Endodermal cell (in vitro differentiated cells): ENCODE measurements around the gene JAML. TPM values are rescaled to one million over a fixed set of nuclear protein-coding genes. Genes with fewer than 3 reads are reported as not detected.

Experiments
- DNase-seq: peaks from one replicate; pipeline ENCODE4 v3.0.0-alpha.2; 2017
- H3K27ac ChIP-seq: 2 replicates; pipeline ENCODE4 v1.5.1; 2013; ENCODE audit warnings: mild to moderate bottlenecking, low read depth, low read length, moderate library complexity
- H3K27me3 ChIP-seq: 2 replicates; pipeline ENCODE4 v1.6.1; 2013; ENCODE audit warnings: mild to moderate bottlenecking, low read length, moderate library complexity; ENCODE audit not compliant: insufficient read depth, control insufficient read depth, poor library complexity, severe bottlenecking
- H3K36me3 ChIP-seq: 2 replicates; pipeline ENCODE4 v1.7.0; 2013; ENCODE audit warnings: mild to moderate bottlenecking, low read length, moderate library complexity; ENCODE audit not compliant: control insufficient read depth, insufficient read depth
- H3K4me1 ChIP-seq: one replicate; pipeline ENCODE4 v1.7.0; 2013; ENCODE audit warnings: low read length; ENCODE audit not compliant: control insufficient read depth, insufficient read depth
- H3K4me3 ChIP-seq: 2 replicates; pipeline ENCODE4 v1.5.1; 2013; ENCODE audit warnings: mild to moderate bottlenecking, low read length, moderate library complexity
- H3K9ac ChIP-seq: 2 replicates; pipeline ENCODE4 v1.6.1; 2013; ENCODE audit warnings: mild to moderate bottlenecking, low read length, moderate library complexity; ENCODE audit not compliant: poor library complexity, severe bottlenecking; ENCODE audit errors: extremely low read depth
- H3K9me3 ChIP-seq: 2 replicates; pipeline ENCODE4 v1.6.1; 2013; ENCODE audit warnings: mild to moderate bottlenecking, low read length, moderate library complexity; ENCODE audit not compliant: control insufficient read depth
- H3K27ac Mint-ChIP-seq: 2 replicates; pipeline ENCODE4 v1.8.0; 2020; ENCODE audit warnings: mixed read lengths
- H3K27me3 Mint-ChIP-seq: 2 replicates; pipeline ENCODE4 v1.8.0; 2021; ENCODE audit warnings: mild to moderate bottlenecking, mixed read lengths; ENCODE audit not compliant: insufficient read depth
- H3K36me3 Mint-ChIP-seq: 2 replicates; pipeline ENCODE4 v1.8.0; 2020; ENCODE audit warnings: low read depth, mixed read lengths
- H3K4me1 Mint-ChIP-seq: 2 replicates; pipeline ENCODE4 v1.8.0; 2020; ENCODE audit warnings: mixed read lengths
- H3K4me3 Mint-ChIP-seq: 2 replicates; pipeline ENCODE4 v1.8.0; 2020; ENCODE audit warnings: mild to moderate bottlenecking, moderate library complexity, mixed read lengths
- H3K9me3 Mint-ChIP-seq: 2 replicates; pipeline ENCODE4 v1.8.0; 2020; ENCODE audit warnings: mild to moderate bottlenecking, mixed read lengths
- WGBS, 2 experiments: methylation state at CpG; one replicate each; pipeline versions ENCODE4 v1.1.5 to v1.1.7; 2013; ENCODE audit warnings: missing lambda C conversion rate in 2 of 2, mixed read lengths in 1 of 2; ENCODE audit not compliant: insufficient coverage in 1 of 2, insufficient read length in 1 of 2; 5-methylcytosine and 5-hydroxymethylcytosine counted together
- total RNA-seq, 2 donors: library from RNA; stranded (reverse); fragmentation: NEBNext Ultra II Directional in 1 of 2; extraction: Animal tissue kit (Norgen Biotek cat#: 25700) in 1 of 2; gene quantifications; 2 replicates in 1 of 2; 3 replicates in 1 of 2; pipeline ENCODE4 v1.2.1, GENCODE V29; 2021
- TF ChIP-seq, protein P1 (sequence below): fragments of 200-600 bp; sonication (generic); conservative IDR thresholded peaks from 2 replicates; pipeline ENCODE4 v1.5.0; 2021; ENCODE audit warnings: antibody characterized with exemption, mild to moderate bottlenecking

The JAML gene
- total RNA-seq, 2 donors from 2014 or later = 0.40 to 0.55 TPM

DNA sequence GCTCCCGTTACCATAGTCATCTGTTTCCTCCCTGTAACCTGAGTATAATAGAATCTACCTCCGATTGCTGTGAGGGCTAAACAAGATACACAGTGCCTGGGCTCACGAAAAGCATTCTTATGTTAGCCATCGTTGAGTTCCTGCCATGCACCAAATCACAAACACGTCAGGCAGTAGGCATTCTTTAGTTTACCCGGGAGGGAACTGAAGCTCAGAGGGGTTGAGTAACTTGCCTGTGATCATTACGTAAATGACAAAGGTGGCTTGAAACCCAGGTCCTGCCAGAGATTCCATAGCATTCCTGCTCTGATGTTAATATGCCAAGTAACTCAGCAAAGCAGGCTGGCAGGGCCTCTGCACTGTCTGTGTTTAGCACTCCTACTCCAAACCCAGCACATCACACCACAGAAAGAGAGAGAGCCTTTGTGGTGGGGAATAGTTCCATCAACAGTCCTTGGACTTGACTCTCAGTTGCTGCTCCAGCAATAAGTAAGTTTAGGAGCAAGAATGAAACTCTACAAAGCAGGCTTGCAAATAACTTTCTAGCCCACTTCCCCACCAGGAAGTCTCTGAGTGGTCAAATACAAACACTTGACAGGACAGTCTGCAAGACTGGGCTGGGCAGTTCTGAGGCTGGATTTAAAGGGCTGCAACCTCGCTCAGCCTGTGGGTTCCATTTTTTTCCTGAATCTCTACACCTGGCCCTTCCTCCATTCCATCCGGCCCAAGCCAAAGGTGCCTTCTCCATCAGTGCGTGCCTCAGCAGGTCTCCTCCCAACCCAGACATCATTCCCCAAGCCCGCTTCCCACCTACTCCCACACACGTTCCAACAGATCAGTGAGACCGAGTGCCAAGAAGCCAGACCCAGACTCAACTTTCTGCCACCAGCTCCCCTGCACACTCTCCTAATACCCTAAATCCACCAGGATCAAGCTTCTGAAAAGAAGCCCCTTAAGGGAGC, 49.5 kb downstream of the JAML start:
- no peak overlapping the region for H3K27ac Mint-ChIP-seq
- no peaks in the 10 kb centered on the region for H3K4me1 ChIP-seq
- WGBS, 2 experiments = 55 to 60% methylated on average over 7 to 13 of the region's 13 CpGs
- H3K27me3 ChIP-seq = peaks cover 49% of the 10 kb centered on the region
- H3K9me3 ChIP-seq = no peaks in the 10 kb centered on the region
- peak overlapping the region; percentile 60 for H3K4me3 Mint-ChIP-seq
- peak overlapping the region; percentile 76 for H3K4me3 ChIP-seq
- no peaks in the 10 kb centered on the region for H3K9me3 Mint-ChIP-seq
- H3K27me3 Mint-ChIP-seq = peaks cover 60% of the 10 kb centered on the region
- TF ChIP-seq, protein P1, sequence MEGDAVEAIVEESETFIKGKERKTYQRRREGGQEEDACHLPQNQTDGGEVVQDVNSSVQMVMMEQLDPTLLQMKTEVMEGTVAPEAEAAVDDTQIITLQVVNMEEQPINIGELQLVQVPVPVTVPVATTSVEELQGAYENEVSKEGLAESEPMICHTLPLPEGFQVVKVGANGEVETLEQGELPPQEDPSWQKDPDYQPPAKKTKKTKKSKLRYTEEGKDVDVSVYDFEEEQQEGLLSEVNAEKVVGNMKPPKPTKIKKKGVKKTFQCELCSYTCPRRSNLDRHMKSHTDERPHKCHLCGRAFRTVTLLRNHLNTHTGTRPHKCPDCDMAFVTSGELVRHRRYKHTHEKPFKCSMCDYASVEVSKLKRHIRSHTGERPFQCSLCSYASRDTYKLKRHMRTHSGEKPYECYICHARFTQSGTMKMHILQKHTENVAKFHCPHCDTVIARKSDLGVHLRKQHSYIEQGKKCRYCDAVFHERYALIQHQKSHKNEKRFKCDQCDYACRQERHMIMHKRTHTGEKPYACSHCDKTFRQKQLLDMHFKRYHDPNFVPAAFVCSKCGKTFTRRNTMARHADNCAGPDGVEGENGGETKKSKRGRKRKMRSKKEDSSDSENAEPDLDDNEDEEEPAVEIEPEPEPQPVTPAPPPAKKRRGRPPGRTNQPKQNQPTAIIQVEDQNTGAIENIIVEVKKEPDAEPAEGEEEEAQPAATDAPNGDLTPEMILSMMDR = no peak
- no peaks in the 10 kb centered on the region for H3K36me3 ChIP-seq
- no peak overlapping the region for H3K9ac ChIP-seq
- H3K4me1 Mint-ChIP-seq = peaks cover 26% of the 10 kb centered on the region
- DNase-seq = no peak
- H3K36me3 Mint-ChIP-seq = no peaks in the 10 kb centered on the region
- H3K27ac ChIP-seq = no peak overlapping the region

DNA sequence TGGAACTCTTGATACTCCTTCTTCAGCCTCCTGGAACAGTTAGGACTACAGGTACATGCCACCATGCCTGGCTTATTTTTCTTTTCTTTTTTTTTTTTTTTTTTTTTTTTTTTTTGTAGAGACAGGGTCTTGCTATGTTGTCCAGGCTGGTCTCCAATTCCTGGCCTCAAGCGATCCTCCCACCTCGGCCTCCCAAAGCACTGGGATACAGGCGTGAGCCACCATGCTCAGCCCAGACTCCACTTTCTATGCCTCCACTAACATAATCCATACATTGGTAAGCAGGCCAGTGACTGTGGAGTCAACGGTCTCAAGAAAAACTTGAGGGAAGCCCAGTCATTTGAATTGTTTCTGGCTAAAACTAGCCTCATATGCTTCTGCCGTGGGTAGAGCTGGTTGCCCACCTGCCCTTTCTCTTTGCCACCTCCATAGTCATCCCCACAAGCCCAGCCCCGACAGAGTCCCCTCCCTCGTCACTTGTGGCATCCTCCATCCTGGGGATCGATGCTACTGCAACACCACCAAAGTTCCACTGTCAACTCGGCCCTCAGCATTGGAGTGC, 50.7 kb downstream of the JAML start:
- Histone ChIP-seq H3K27ac (no peak overlapping the region), H3K4me3 (no peak overlapping the region), H3K9ac (no peak overlapping the region), H3K9me3 (no peaks in the 10 kb centered on the region), H3K27me3 (peaks cover 62% of the 10 kb centered on the region), H3K36me3 (no peaks in the 10 kb centered on the region), H3K4me1 (no peaks in the 10 kb centered on the region)
- Mint-ChIP-seq H3K4me3 (no peak overlapping the region), H3K27ac (no peak overlapping the region), H3K36me3 (no peaks in the 10 kb centered on the region), H3K27me3 (peaks cover 71% of the 10 kb centered on the region), H3K4me1 (peaks cover 25% of the 10 kb centered on the region), H3K9me3 (no peaks in the 10 kb centered on the region)
- no peak for DNase-seq
- TF ChIP-seq, protein P1 = no peak
- 87 to 100% methylated on average over 6 to 9 of the region's 9 CpGs for WGBS, 2 experiments

DNA sequence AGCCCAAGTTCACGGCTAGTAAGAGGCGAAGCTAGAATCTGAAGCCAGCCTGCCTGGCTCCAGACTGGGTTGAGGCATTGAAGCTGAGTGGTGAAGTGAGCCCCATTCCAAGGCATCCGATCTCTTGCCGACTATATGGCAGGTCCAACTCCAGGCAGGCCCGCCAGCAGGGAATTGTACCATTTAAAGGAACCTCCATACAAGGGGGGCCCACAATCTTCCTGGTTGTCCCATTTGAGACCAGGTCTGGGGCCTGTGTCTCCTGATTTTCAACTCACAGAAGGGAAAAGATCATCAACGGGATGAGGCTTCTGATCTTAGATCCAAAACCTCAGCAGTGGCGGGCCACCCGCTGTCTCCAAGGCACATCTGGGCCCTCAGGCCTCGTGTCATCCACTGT, 52.5 kb downstream of the JAML start:
- H3K36me3 Mint-ChIP-seq = no peaks in the 10 kb centered on the region
- peaks cover 25% of the 10 kb centered on the region for H3K4me1 Mint-ChIP-seq
- H3K9ac ChIP-seq = no peak overlapping the region
- peaks cover 79% of the 10 kb centered on the region for H3K27me3 ChIP-seq
- no peaks in the 10 kb centered on the region for H3K4me1 ChIP-seq
- TF ChIP-seq, protein P1 = no peak
- no peak overlapping the region for H3K4me3 Mint-ChIP-seq
- WGBS, 2 experiments = 92% methylated on average over 8 to 9 of the region's 9 CpGs
- H3K36me3 ChIP-seq = no peaks in the 10 kb centered on the region
- H3K27ac Mint-ChIP-seq = no peak overlapping the region
- H3K27ac ChIP-seq = no peak overlapping the region
- H3K27me3 Mint-ChIP-seq = peaks cover 88% of the 10 kb centered on the region
- no peak overlapping the region for H3K4me3 ChIP-seq
- no peaks in the 10 kb centered on the region for H3K9me3 Mint-ChIP-seq
- DNase-seq = no peak
- no peaks in the 10 kb centered on the region for H3K9me3 ChIP-seq
